K562 (cell line): ENCODE results near the gene EPO. TPM values are rescaled to one million over a fixed set of nuclear protein-coding genes. Genes with fewer than 3 reads are reported as not detected.

ENCODE experiments used
- ATAC-seq: fragments of 200-7000 bp; cut with Tn5 transposase; 3 replicates; pipeline ENCODE4 v1.9.1; 2020; ENCODE audit warnings: moderate library complexity
- BruUV-seq: library from RNA; stranded (reverse); fragments of 400-500 nt; replicated peaks from 2 replicates; lab custom pipeline; 2021; lab: Mats Ljungman, UMichigan
- CTCF ChIA-PET: fragments of 300-600 bp; formaldehyde crosslinking; extraction: SDS; loops from one replicate; lab custom pipeline; 2021; ENCODE audit warnings: low intra/inter-chr PET ratio; lab: Yijun Ruan, JAX
- POLR2A ChIA-PET: fragments of 300-600, 350-650 bp; sonication (Branson Sonifier 250); formaldehyde crosslinking; extraction: SDS; loops from one replicate; lab custom pipeline; 2021; ENCODE audit warnings: antibody characterized with exemption, inconsistent platforms; lab: Yijun Ruan, JAX
- DNase-seq, 4 experiments: peaks; one replicate each; pipeline versions ENCODE4 v3.0.0 to v3.0.0-alpha.2; 2011 to 2018; ENCODE audit warnings: low spot score in 3 of 4, mixed read lengths in 3 of 4; ENCODE audit errors: extremely low read depth in 1 of 4
- FAIRE-seq: peaks from 2 replicates; lab custom pipeline; 2011; peaks lifted over from hg19 to GRCh38; lab: Jason Lieb, UNC
- H2AFZ ChIP-seq: 2 replicates; pipeline ENCODE4 v1.6.0; 2011; ENCODE audit warnings: low read depth, low read length, control low read depth, inconsistent platforms
- H3K27ac ChIP-seq: fragments of 200-600 bp; 3 replicates; pipeline ENCODE4 v1.8.0; 2011; ENCODE audit warnings: low read depth, mild to moderate bottlenecking, control low read depth, inconsistent platforms, low read length, moderate library complexity, mixed read lengths; ENCODE audit errors: extremely low read depth
- H3K27me3 ChIP-seq, 2 experiments: fragments of 300-600 bp in 1 of 2; 2 replicates in 1 of 2; 3 replicates in 1 of 2; pipeline versions ENCODE4 v1.6.0 to v1.8.0; 2011; ENCODE audit warnings: inconsistent platforms in 2 of 2, low read length in 2 of 2, mild to moderate bottlenecking in 1 of 2, mixed read lengths in 1 of 2, moderate library complexity in 1 of 2; ENCODE audit not compliant: control insufficient read depth in 2 of 2, insufficient read depth in 2 of 2
- H3K36me3 ChIP-seq: fragments of 300-600 bp; 3 replicates; pipeline ENCODE4 v1.8.0; 2011; ENCODE audit warnings: mild to moderate bottlenecking, low read length, inconsistent platforms; ENCODE audit not compliant: control insufficient read depth, insufficient read depth
- H3K4me1 ChIP-seq, 2 experiments: fragments of 200-600 bp in 1 of 2; replicated peaks in 1 of 2; 2 replicates in 1 of 2; 3 replicates in 1 of 2; pipeline versions ENCODE4 v1.5.1 to v1.8.0; 2011; ENCODE audit warnings: inconsistent platforms in 2 of 2, low read length in 2 of 2, mild to moderate bottlenecking in 1 of 2, mixed read lengths in 1 of 2, moderate library complexity in 1 of 2; ENCODE audit not compliant: control insufficient read depth in 2 of 2, insufficient read depth in 2 of 2
- H3K4me2 ChIP-seq: 2 replicates; pipeline ENCODE4 v1.6.1; 2011; ENCODE audit warnings: low read length, control low read depth, inconsistent platforms, mixed read lengths; ENCODE audit not compliant: insufficient read depth
- H3K4me3 ChIP-seq: fragments of 200-600 bp; sonication (generic), shearing (Covaris generic); 2 replicates; pipeline ENCODE4 v1.5.1; 2016; ENCODE audit warnings: control low read depth, inconsistent platforms
- H3K79me2 ChIP-seq: fragments of 200-600 bp; 3 replicates; pipeline ENCODE4 v1.8.0; 2011; ENCODE audit warnings: low read length, inconsistent platforms; ENCODE audit not compliant: control insufficient read depth, insufficient read depth
- H3K9ac ChIP-seq, 2 experiments: 2 replicates each; pipeline versions ENCODE4 v1.6.0 to v1.6.1; 2011; ENCODE audit warnings: low read depth in 2 of 2, low read length in 2 of 2, control low read depth in 1 of 2, inconsistent platforms in 1 of 2, mild to moderate bottlenecking in 1 of 2, mixed read lengths in 1 of 2; ENCODE audit not compliant: insufficient read depth in 1 of 2
- H3K9me1 ChIP-seq: one replicate; pipeline ENCODE4 v1.6.0; 2011; ENCODE audit warnings: inconsistent platforms, mild to moderate bottlenecking, low read length, moderate library complexity; ENCODE audit not compliant: control insufficient read depth, insufficient read depth
- H3K9me3 ChIP-seq: replicated peaks from 2 replicates; pipeline ENCODE4 v1.5.1; 2011; ENCODE audit warnings: low read depth, low read length, inconsistent platforms; ENCODE audit not compliant: control insufficient read depth, insufficient read depth
- H4K20me1 ChIP-seq: replicated peaks from 2 replicates; pipeline ENCODE4 v1.6.1; 2011; ENCODE audit warnings: low read length, inconsistent platforms, mixed read lengths; ENCODE audit not compliant: control insufficient read depth, insufficient read depth
- C11orf30 ChIP-seq: fragments of 450-650 bp; IDR thresholded peaks from 2 replicates; pipeline ENCODE4 v1.6.1; 2016; ENCODE audit warnings: low read depth, mild to moderate bottlenecking
- CBX3 ChIP-seq, 2 experiments: IDR thresholded peaks; 1 replicate in 1 of 2; 2 replicates in 1 of 2; pipeline ENCODE4 v1.6.1; 2012; ENCODE audit warnings: inconsistent platforms in 2 of 2, low read length in 2 of 2, borderline replicate concordance in 1 of 2, control low read depth in 1 of 2
- E2F1 ChIP-seq: sonication (generic); formaldehyde crosslinking; IDR thresholded peaks from 2 replicates; pipeline ENCODE4 v1.8.1; 2023; ENCODE audit warnings: mild to moderate bottlenecking, missing genetic modification reagents, moderate library complexity
- POLR2G ChIP-seq: fragments of 200-400 bp; formaldehyde crosslinking; IDR thresholded peaks from 2 replicates; pipeline ENCODE4 v1.6.1; 2017; ENCODE audit warnings: low read depth, mild to moderate bottlenecking, antibody characterized with exemption, low read length, moderate library complexity
- PRMT5 ChIP-seq: sonication (generic); formaldehyde crosslinking; IDR thresholded peaks from 2 replicates; pipeline ENCODE4 v1.5.0; 2020; ENCODE audit warnings: missing genetic modification reagents
- RBFOX2 ChIP-seq: fragments of 200-400 bp; formaldehyde crosslinking; IDR thresholded peaks from 2 replicates; pipeline ENCODE4 v1.6.1; 2017; ENCODE audit warnings: low read depth, mild to moderate bottlenecking, low read length, moderate library complexity
- USF1 ChIP-seq: sonication (generic); formaldehyde crosslinking; IDR thresholded peaks from 2 replicates; pipeline ENCODE4 v1.9.0; 2022; ENCODE audit warnings: mild to moderate bottlenecking, missing genetic modification reagents
- ZBTB1 ChIP-seq: sonication (generic); formaldehyde crosslinking; IDR thresholded peaks from 2 replicates; pipeline ENCODE4 v1.8.1; 2023; ENCODE audit warnings: missing genetic modification reagents, low read depth, mild to moderate bottlenecking, borderline replicate concordance
- ZBTB33 ChIP-seq: sonication (generic); formaldehyde crosslinking; IDR thresholded peaks from 2 replicates; pipeline ENCODE4 v1.8.1; 2023; ENCODE audit warnings: mild to moderate bottlenecking, missing genetic modification reagents
- ZNF75A ChIP-seq: fragments of 450-650 bp; formaldehyde crosslinking; IDR thresholded peaks from 2 replicates; pipeline ENCODE4 v1.4.0; 2020; ENCODE audit warnings: mild to moderate bottlenecking
- ZSCAN32 ChIP-seq: fragments of 450-650 bp; formaldehyde crosslinking; IDR thresholded peaks from 2 replicates; pipeline ENCODE4 v1.4.0; 2020; ENCODE audit warnings: mild to moderate bottlenecking, moderate library complexity
- WGBS: fragments of 100-300 bp; shearing (Covaris generic); methylation state at CpG from one replicate; pipeline ENCODE4 v1.1.6; 2016; ENCODE audit warnings: low coverage, mixed read lengths; ENCODE audit not compliant: insufficient coverage; ENCODE audit errors: missing lambda C conversion rate; 5-methylcytosine and 5-hydroxymethylcytosine counted together
- in situ Hi-C: fragments of 300-500 bp; cut with MboI; formaldehyde crosslinking; loops from 4 replicates; pipeline ENCODE4 v1.15.0; 2018; ENCODE audit warnings: inconsistent platforms, mixed read lengths
- intact Hi-C: fragments of 100-400 bp; cut with micrococcal nuclease; formaldehyde crosslinking; loops from 2 replicates; pipeline ENCODE4 v1.14.2; 2022
- polyA plus RNA-seq, 8 experiments: library from polyadenylated mRNA; depleted of rRNA in 4 of 8; stranded (reverse) in 5 of 8; unstranded in 3 of 8; fragments of >200 nt; fragmentation: Nextera tagmentation in 2 of 8; fragmentation: Illumina TruSeq in 1 of 8; extraction: Ambion mirVana in 2 of 8; extraction: Trizol in 1 of 8; gene quantifications; 2 replicates each; pipeline versions ENCODE4 v1.2.1 to v1.2.3, GENCODE V29; 2011 to 2014; ENCODE audit warnings: inconsistent platforms in 1 of 8, missing spikeins in 1 of 8
- total RNA-seq, 7 experiments: library from RNA; depleted of rRNA in 6 of 7; stranded (reverse); fragments of >200 nt in 6 of 7; fragmentation: Illumina TruSeq in 2 of 7; extraction: Trizol in 2 of 7; gene quantifications; 2 replicates each; pipeline versions ENCODE4 v1.2.1 to v1.2.3, GENCODE V29; 2011 to 2021; ENCODE audit warnings: low replicate concordance in 1 of 7

EPO gene
- total and polyA plus RNA-seq, 9 of the 15 experiments (the other 6 are each of a cell fraction or from before 2014, with no cell fraction given): 0.06 to 0.41 (median 0.07) TPM; not detected in 6

DNA sequence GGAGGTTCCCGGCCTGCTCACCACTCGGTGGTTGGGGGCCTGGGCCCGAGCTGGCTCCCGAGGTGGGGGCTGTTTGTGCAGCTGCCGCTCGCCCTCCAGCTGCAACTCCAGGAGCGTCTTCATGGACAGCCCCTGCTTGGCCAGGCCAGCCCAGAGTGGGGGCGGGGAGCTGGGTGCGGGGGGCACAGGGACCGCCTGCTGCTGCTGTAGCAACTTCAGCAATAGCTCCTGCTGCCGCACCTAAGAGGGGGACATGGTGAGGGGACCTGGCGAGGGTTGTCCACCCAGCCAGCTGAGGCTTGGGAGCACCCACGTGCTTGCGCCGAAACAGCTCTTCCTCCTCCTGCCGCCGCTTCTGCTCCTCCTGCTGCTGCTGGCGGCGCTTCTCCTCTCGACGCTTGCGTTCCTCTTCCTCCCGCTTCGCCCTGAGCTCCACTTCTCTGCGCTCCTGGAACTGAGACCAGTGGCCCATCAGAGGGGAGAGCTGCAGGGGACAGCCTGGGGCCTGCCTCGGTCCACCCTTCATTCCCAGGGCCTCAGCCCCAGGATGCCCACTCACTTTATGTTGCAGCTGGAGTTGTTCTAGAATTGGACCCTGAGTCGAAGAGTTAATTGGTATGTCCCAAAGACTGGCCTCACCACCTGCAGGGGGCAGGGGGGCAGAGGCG is 37.1 kb upstream of the EPO start (continued):
- TF ChIP-seq ZBTB33: peak; percentile 62; the same call in 1 of the 2 replicates
- peak; percentile 45 for TF ChIP-seq RBFOX2
- peak; percentile 64 for TF ChIP-seq POLR2G
- TF ChIP-seq C11orf30: no peak

- no TSS peak for BruUV-seq
- Histone ChIP-seq H4K20me1 (peaks cover 17% of the 10 kb centered on the region; the same call in 1 of the 2 replicates), H3K79me2 (peaks cover 8% of the 10 kb centered on the region), H2AFZ (no peak overlapping the region), H3K4me2 (no peak overlapping the region), H3K27me3 (no peaks in the 10 kb centered on the region), H3K27ac (no peak overlapping the region), H3K9me1 (no peaks in the 10 kb centered on the region), H3K4me1 (peaks cover 4 to 80% of the 10 kb centered on the region in 2 experiments; a peak in 4 of 5 replicates), H3K9ac (0 out of 4 replicates have a peak overlapping the region, but pooled peaks of 1 of the 2 experiments have one; percentile 15), H3K4me3 (no peak overlapping the region), H3K36me3 (peaks cover 100% of the 10 kb centered on the region; the same call in 2 of the 3 replicates), H3K9me3 (no peaks in the 10 kb centered on the region)
- no peak for ATAC-seq
- ChIA-PET CTCF (no interaction called here), POLR2A (interaction anchor here (0.6 to 1.9 kb wide), 7 partner anchors 9 to 316 kb away, joined by 3 to 11 read pairs (median 3); no protein-coding TSS in a partner anchor)
- in situ Hi-C loops (no loop called here), intact Hi-C loops (no loop called here)
- peak in 1 of 4 experiments; percentile 12 for DNase-seq
- FAIRE-seq: no peak
- WGBS: 96% methylated on average over 36 of the region's 37 CpGs
- TF ChIP-seq ZNF75A (CRISPR knock-in tag) (no peak), CBX3 (IDR thresholded peaks at IDR 0.05; ENCODE audit: borderline replicate concordance in 1 of 2, low read length in 2 of 2) (no peak), PRMT5 (CRISPR knock-in tag) (no peak), E2F1 (CRISPR knock-in tag) (no peak), USF1 (CRISPR knock-in tag) (no peak), POLR2G (peak; percentile 61), RBFOX2 (peak; percentile 65; the same call in 1 of the 2 replicates), ZBTB33 (peak; percentile 89), ZBTB1 (CRISPR knock-in tag) (no peak), ZSCAN32 (no peak)
These were observed 36.4 kb upstream of the EPO start for GRCh38 chr7:100683659-100684533.
